SH-SY5Y (cell line): ENCODE data around the gene COG7.

Experiments used
- GATA2 ChIP-seq: IDR thresholded peaks from 2 replicates; pipeline ENCODE4 v1.6.1; 2011; ENCODE audit warnings: mild to moderate bottlenecking, low read depth, low read length
- GATA3 ChIP-seq: IDR thresholded peaks from 2 replicates; pipeline ENCODE4 v1.6.1; 2011; ENCODE audit warnings: low read depth, mild to moderate bottlenecking, low read length, moderate library complexity

DNA sequence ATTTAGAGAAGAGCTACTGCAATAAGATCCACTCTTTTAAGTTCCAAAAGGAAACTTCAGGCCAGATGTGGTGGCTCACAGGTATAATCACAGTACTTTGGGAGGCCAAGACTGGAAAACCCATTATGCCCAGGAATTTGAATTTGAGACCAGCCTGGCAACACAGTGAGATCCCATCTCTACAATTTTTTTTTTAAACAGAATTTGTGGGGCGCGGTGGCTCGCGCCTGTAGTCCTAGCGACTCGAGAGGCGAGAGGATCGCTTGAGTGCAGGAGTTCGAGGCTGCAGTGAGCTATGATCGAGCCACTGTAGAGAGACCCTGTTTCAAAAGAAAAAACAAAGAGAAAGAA lies 793 bp downstream of the COG7 start:
- no peak for TF ChIP-seq GATA2
- TF ChIP-seq GATA3: no peak
